ENCODE data around the gene CBL.

CBL gene

GRCh38 chr11:119210050-119210449 lies 3.9 kb downstream of the CBL start:
- no peak for ATAC-seq (ENCODE audit: insufficient read depth, low read depth)
- no peak for TF ChIP-seq EZH2 (IDR thresholded peaks at IDR 0.05; ENCODE audit: borderline replicate concordance, low read depth, low read length, severe bottlenecking)
- TF ChIP-seq, protein P1, sequence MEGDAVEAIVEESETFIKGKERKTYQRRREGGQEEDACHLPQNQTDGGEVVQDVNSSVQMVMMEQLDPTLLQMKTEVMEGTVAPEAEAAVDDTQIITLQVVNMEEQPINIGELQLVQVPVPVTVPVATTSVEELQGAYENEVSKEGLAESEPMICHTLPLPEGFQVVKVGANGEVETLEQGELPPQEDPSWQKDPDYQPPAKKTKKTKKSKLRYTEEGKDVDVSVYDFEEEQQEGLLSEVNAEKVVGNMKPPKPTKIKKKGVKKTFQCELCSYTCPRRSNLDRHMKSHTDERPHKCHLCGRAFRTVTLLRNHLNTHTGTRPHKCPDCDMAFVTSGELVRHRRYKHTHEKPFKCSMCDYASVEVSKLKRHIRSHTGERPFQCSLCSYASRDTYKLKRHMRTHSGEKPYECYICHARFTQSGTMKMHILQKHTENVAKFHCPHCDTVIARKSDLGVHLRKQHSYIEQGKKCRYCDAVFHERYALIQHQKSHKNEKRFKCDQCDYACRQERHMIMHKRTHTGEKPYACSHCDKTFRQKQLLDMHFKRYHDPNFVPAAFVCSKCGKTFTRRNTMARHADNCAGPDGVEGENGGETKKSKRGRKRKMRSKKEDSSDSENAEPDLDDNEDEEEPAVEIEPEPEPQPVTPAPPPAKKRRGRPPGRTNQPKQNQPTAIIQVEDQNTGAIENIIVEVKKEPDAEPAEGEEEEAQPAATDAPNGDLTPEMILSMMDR (IDR thresholded peaks at IDR 0.05; ENCODE audit: borderline replicate concordance, extremely low read depth, low read length, poor library complexity, severe bottlenecking), result no peak
- DNase-seq, result no peak
- H3K79me2 ChIP-seq (ENCODE audit: insufficient read depth, low read length), result peaks cover 87% of the 10 kb centered on the region
- H4K20me1 ChIP-seq (ENCODE audit: insufficient read depth, low read length), result peaks cover 18% of the 10 kb centered on the region; the same call in 1 of the 2 replicates
- no peak overlapping the region for H3K27ac ChIP-seq (ENCODE audit: low read length)
- H3K36me3 ChIP-seq (ENCODE audit: insufficient read depth, low read length), result no peaks in the 10 kb centered on the region; the same call in 1 of the 2 replicates
- H3K4me2 ChIP-seq (ENCODE audit: insufficient read depth, low read length), result no peak overlapping the region
- H3K9ac ChIP-seq (ENCODE audit: low read depth, low read length), result no peak overlapping the region
- no peak overlapping the region for H3K4me3 ChIP-seq (ENCODE audit: low read depth in 1 of 2, low read length in 2 of 2)
- no peaks in the 10 kb centered on the region for H3K9me3 ChIP-seq (ENCODE audit: insufficient read depth, low read length, severe bottlenecking)
- peaks cover 35% of the 10 kb centered on the region for H3K4me1 ChIP-seq (ENCODE audit: insufficient read depth, low read length)
- H2AFZ ChIP-seq (ENCODE audit: low read depth, low read length), result no peak overlapping the region
- no peaks in the 10 kb centered on the region for H3K27me3 ChIP-seq (ENCODE audit: insufficient read depth, low read length, poor library complexity)

DNA sequence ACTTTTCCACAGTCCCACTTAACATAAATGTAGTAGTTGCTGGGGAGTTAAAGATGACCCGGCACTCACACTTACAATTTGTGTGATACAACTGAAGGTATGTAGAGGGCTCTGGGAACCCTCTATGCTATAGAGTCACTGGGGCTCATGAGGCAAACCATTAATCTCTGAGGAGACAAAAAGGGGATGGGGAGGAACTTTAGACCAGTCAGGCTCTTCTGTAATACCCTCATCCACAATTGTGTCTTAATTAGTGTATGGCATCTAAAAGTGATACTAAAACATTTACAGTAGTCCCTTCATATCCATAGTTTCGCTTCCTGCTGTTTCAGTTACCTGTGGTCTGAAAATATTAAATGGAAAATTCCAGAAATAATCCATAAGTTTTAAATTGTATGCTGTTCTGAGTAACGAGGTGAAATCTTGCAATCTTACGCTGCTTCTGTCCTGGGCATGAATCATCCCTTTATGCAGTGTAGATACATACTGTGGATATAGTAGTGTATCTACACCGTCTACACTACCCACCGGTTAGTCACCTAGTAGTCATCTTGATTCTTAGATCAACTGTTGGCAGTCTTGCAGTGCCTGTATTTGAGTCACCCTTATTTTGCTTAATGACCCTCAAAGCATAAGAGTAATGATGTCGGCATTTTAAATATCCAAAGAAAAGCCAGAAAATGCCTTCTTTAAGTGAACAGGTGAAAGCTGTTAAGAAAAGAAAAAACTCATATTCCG lies 12.2 kb downstream of the CBL start:
- ATAC-seq (ENCODE audit: insufficient read depth, low read depth) (no peak), DNase-seq (no peak)
- no peak overlapping the region for H3K9ac ChIP-seq (ENCODE audit: low read depth, low read length)
- H3K36me3 ChIP-seq (ENCODE audit: insufficient read depth, low read length), result no peaks in the 10 kb centered on the region
- H3K27me3 ChIP-seq (ENCODE audit: insufficient read depth, low read length, poor library complexity), result no peaks in the 10 kb centered on the region
- TF ChIP-seq EZH2 (IDR thresholded peaks at IDR 0.05; ENCODE audit: borderline replicate concordance, low read depth, low read length, severe bottlenecking), result no peak
- TF ChIP-seq, protein P1 (IDR thresholded peaks at IDR 0.05; ENCODE audit: borderline replicate concordance, extremely low read depth, low read length, poor library complexity, severe bottlenecking), result no peak
- no peak overlapping the region for H3K27ac ChIP-seq (ENCODE audit: low read length)
- no peak overlapping the region for H2AFZ ChIP-seq (ENCODE audit: low read depth, low read length)
- no peaks in the 10 kb centered on the region for H3K9me3 ChIP-seq (ENCODE audit: insufficient read depth, low read length, severe bottlenecking)
- H3K4me3 ChIP-seq (ENCODE audit: low read depth in 1 of 2, low read length in 2 of 2), result no peak overlapping the region
- no peaks in the 10 kb centered on the region for H3K4me1 ChIP-seq (ENCODE audit: insufficient read depth, low read length)
- no peak overlapping the region for H3K4me2 ChIP-seq (ENCODE audit: insufficient read depth, low read length)
- peaks cover 33% of the 10 kb centered on the region for H4K20me1 ChIP-seq (ENCODE audit: insufficient read depth, low read length)
- H3K79me2 ChIP-seq (ENCODE audit: insufficient read depth, low read length), result peaks cover 92% of the 10 kb centered on the region

GRCh38 chr11:119222308-119222707 lies 16.2 kb downstream of the CBL start:
- Histone ChIP-seq H4K20me1 (ENCODE audit: insufficient read depth, low read length) (peaks cover 25% of the 10 kb centered on the region), H3K9me3 (ENCODE audit: insufficient read depth, low read length, severe bottlenecking) (no peaks in the 10 kb centered on the region), H3K27me3 (ENCODE audit: insufficient read depth, low read length, poor library complexity) (no peaks in the 10 kb centered on the region), H3K79me2 (ENCODE audit: insufficient read depth, low read length) (peaks cover 89% of the 10 kb centered on the region), H3K4me2 (ENCODE audit: insufficient read depth, low read length) (no peak overlapping the region), H3K36me3 (ENCODE audit: insufficient read depth, low read length) (no peaks in the 10 kb centered on the region), H3K9ac (ENCODE audit: low read depth, low read length) (no peak overlapping the region), H2AFZ (ENCODE audit: low read depth, low read length) (no peak overlapping the region), H3K4me1 (ENCODE audit: insufficient read depth, low read length) (peaks cover 6% of the 10 kb centered on the region; the same call in 1 of the 2 replicates), H3K27ac (ENCODE audit: low read length) (no peak overlapping the region), H3K4me3 (ENCODE audit: low read depth in 1 of 2, low read length in 2 of 2) (no peak overlapping the region)
- ATAC-seq (ENCODE audit: insufficient read depth, low read depth) (no peak), DNase-seq (no peak)
- no peak for TF ChIP-seq EZH2 (IDR thresholded peaks at IDR 0.05; ENCODE audit: borderline replicate concordance, low read depth, low read length, severe bottlenecking)
- TF ChIP-seq, protein P1 (IDR thresholded peaks at IDR 0.05; ENCODE audit: borderline replicate concordance, extremely low read depth, low read length, poor library complexity, severe bottlenecking), result no peak
